ENCODE measurements around the gene PCSK5.
"Not testable (repeated sequence)": the region's sequence is repeated elsewhere in the genome, so short reads cannot be mapped to it uniquely, and the experiment has no call there.

Gene PCSK5

GRCh38 chr9:75891277-75891741, 836 bp downstream of the PCSK5 start:
- peak; percentile 30 to 35 for DNase-seq

GRCh38 chr9:75891771-75892215, 1.3 kb downstream of the PCSK5 start:
- no peak for DNase-seq

GRCh38 chr9:75892216-75892911, 1.9 kb downstream of the PCSK5 start:
- DNase-seq = no peak

GRCh38 chr9:75893106-75893505, 2.6 kb downstream of the PCSK5 start:
- DNase-seq = peak in 1 of 2 donors; percentile 16

GRCh38 chr9:75894566-75894965, 4.1 kb downstream of the PCSK5 start:
- DNase-seq = no peak

GRCh38 chr9:75895112-75895511, 4.6 kb downstream of the PCSK5 start:
- no peak for DNase-seq

GRCh38 chr9:75896193-75896592, 5.7 kb downstream of the PCSK5 start:
- no peak for DNase-seq

GRCh38 chr9:75900893-75901524, 10.5 kb downstream of the PCSK5 start:
- not testable (repeated sequence) for DNase-seq

- no peak for DNase-seq
Measured at GRCh38 chr9:75903785-75904360, 13.4 kb downstream of the PCSK5 start.

- DNase-seq = no peak
Measured at GRCh38 chr9:75904364-75904763, 13.9 kb downstream of the PCSK5 start.

- no peak for DNase-seq
Measured at GRCh38 chr9:75906531-75906930, 16.1 kb downstream of the PCSK5 start.

GRCh38 chr9:75907329-75907728, 16.9 kb downstream of the PCSK5 start:
- DNase-seq = no peak

GRCh38 chr9:75907923-75908322, 17.4 kb downstream of the PCSK5 start:
- DNase-seq = no peak

GRCh38 chr9:75909776-75910175, 19.3 kb downstream of the PCSK5 start:
- DNase-seq = no peak

- no peak for DNase-seq
Measured at GRCh38 chr9:75910731-75911130, 20.3 kb downstream of the PCSK5 start.

- no peak for DNase-seq
Measured at GRCh38 chr9:75911390-75911789, 20.9 kb downstream of the PCSK5 start.

- DNase-seq = no peak
Measured at GRCh38 chr9:75912951-75913350, 22.5 kb downstream of the PCSK5 start.

GRCh38 chr9:75914002-75914401, 23.5 kb downstream of the PCSK5 start:
- DNase-seq = no peak

- no peak for DNase-seq
Measured at GRCh38 chr9:75914883-75915452, 24.5 kb downstream of the PCSK5 start.

- DNase-seq = no peak
Measured at GRCh38 chr9:75918154-75918553, 27.7 kb downstream of the PCSK5 start.

GRCh38 chr9:75918909-75919308, 28.4 kb downstream of the PCSK5 start:
- DNase-seq = no peak

- no peak for DNase-seq
Measured at GRCh38 chr9:75921391-75922127, 31.1 kb downstream of the PCSK5 start.

- no peak for DNase-seq
Measured at GRCh38 chr9:75926385-75926784, 35.9 kb downstream of the PCSK5 start.
